ENCODE data around the gene EEF1AKMT2. TPM values are rescaled to one million over a fixed set of nuclear protein-coding genes. Genes with fewer than 3 reads are reported as not detected.

EEF1AKMT2 gene
- total RNA-seq, 1 donor from 2014 or later = 17.9 TPM

GRCh38 chr10:124736491-124737136 lies 55.1 kb downstream of the EEF1AKMT2 start:
- Histone ChIP-seq H3K27me3 (no peaks in the 10 kb centered on the region), H3K4me3 (no peak overlapping the region), H3K27ac (peak overlapping the region; percentile 90), H3K4me1 (peaks cover 100% of the 10 kb centered on the region), H3K36me3 (no peaks in the 10 kb centered on the region), H3K9me3 (no peaks in the 10 kb centered on the region)
- DNase-seq (ENCODE audit: extremely low spot score in 2 of 2) = peak; percentile 93
- TF ChIP-seq POLR2A (IDR thresholded peaks at IDR 0.05) (no peak), POLR2AphosphoS5 (IDR thresholded peaks at IDR 0.05; ENCODE audit: insufficient read depth in 1 of 2, low read depth in 1 of 2) (peak; percentile 67 to 78), CTCF (IDR thresholded peaks at IDR 0.05) (no peak)
- intact Hi-C loops (cut with DNase I) = no loop called here

GRCh38 chr10:124735491-124736286 lies 56.0 kb downstream of the EEF1AKMT2 start:
- Histone ChIP-seq H3K27me3 (no peaks in the 10 kb centered on the region), H3K4me3 (no peak overlapping the region), H3K4me1 (peaks cover 98% of the 10 kb centered on the region), H3K27ac (peak overlapping the region; percentile 90), H3K36me3 (no peaks in the 10 kb centered on the region), H3K9me3 (no peaks in the 10 kb centered on the region)
- no peak for TF ChIP-seq POLR2AphosphoS5 (IDR thresholded peaks at IDR 0.05; ENCODE audit: insufficient read depth in 1 of 2, low read depth in 1 of 2)
- TF ChIP-seq POLR2A (IDR thresholded peaks at IDR 0.05) = no peak
- no peak for TF ChIP-seq CTCF (IDR thresholded peaks at IDR 0.05)
- DNase-seq (ENCODE audit: extremely low spot score in 2 of 2) = peak; percentile 72 to 83
- intact Hi-C loops (cut with DNase I) = no loop called here

GRCh38 chr10:124734311-124735166 lies 57.1 kb downstream of the EEF1AKMT2 start:
- Histone ChIP-seq H3K4me1 (peaks cover 93% of the 10 kb centered on the region), H3K27me3 (no peaks in the 10 kb centered on the region), H3K4me3 (no peak overlapping the region), H3K27ac (peak overlapping the region; percentile 71), H3K36me3 (no peaks in the 10 kb centered on the region), H3K9me3 (no peaks in the 10 kb centered on the region)
- intact Hi-C loops (cut with DNase I) = no loop called here
- peak; percentile 80 to 81 for DNase-seq (ENCODE audit: extremely low spot score in 2 of 2)
- TF ChIP-seq CTCF (IDR thresholded peaks at IDR 0.05) (no peak), POLR2A (IDR thresholded peaks at IDR 0.05) (no peak), POLR2AphosphoS5 (IDR thresholded peaks at IDR 0.05; ENCODE audit: insufficient read depth in 1 of 2, low read depth in 1 of 2) (no peak)

- intact Hi-C loops (cut with DNase I) = no loop called here
Observed at GRCh38 chr10:124733571-124734245, 58.0 kb downstream of the EEF1AKMT2 start.

More at GRCh38 chr10:124733571-124734245, 58.0 kb downstream of the EEF1AKMT2 start:
- TF ChIP-seq CTCF (IDR thresholded peaks at IDR 0.05) = no peak
- TF ChIP-seq POLR2AphosphoS5 (IDR thresholded peaks at IDR 0.05; ENCODE audit: insufficient read depth in 1 of 2, low read depth in 1 of 2) = no peak
- TF ChIP-seq POLR2A (IDR thresholded peaks at IDR 0.05) = no peak
- peaks cover 93% of the 10 kb centered on the region for H3K4me1 ChIP-seq
- no peaks in the 10 kb centered on the region for H3K27me3 ChIP-seq
- H3K9me3 ChIP-seq = no peaks in the 10 kb centered on the region
- H3K4me3 ChIP-seq = no peak overlapping the region
- peak overlapping the region; percentile 71 for H3K27ac ChIP-seq
- peak; percentile 79 to 82 for DNase-seq (ENCODE audit: extremely low spot score in 2 of 2)
- no peaks in the 10 kb centered on the region for H3K36me3 ChIP-seq

All from vagina (tissue), 2 donors.